HUES6 (cell line): ENCODE data around the gene ACAP2.
"Not testable (repeated sequence)": the region's sequence is repeated elsewhere in the genome, so short reads cannot be mapped to it uniquely, and the experiment has no call there.

ENCODE experiments used
- H3K27ac ChIP-seq: 2 replicates; pipeline ENCODE4 v1.7.0; 2013; ENCODE audit warnings: low read depth, mild to moderate bottlenecking, low read length, inconsistent platforms
- H3K27me3 ChIP-seq: 2 replicates; pipeline ENCODE4 v1.6.1; 2013; ENCODE audit warnings: low read length; ENCODE audit not compliant: control insufficient read depth, insufficient read depth
- H3K36me3 ChIP-seq: 2 replicates; pipeline ENCODE4 v1.6.1; 2013; ENCODE audit warnings: low read length; ENCODE audit not compliant: control insufficient read depth, insufficient read depth
- H3K4me1 ChIP-seq: 2 replicates; pipeline ENCODE4 v1.6.1; 2013; ENCODE audit warnings: low read length; ENCODE audit not compliant: control insufficient read depth, insufficient read depth
- H3K4me3 ChIP-seq: 2 replicates; pipeline ENCODE4 v1.5.1; 2013; ENCODE audit warnings: low read depth, low read length
- H3K9ac ChIP-seq: one replicate; pipeline ENCODE4 v1.6.1; 2013; ENCODE audit warnings: mild to moderate bottlenecking, low read length
- H3K9me3 ChIP-seq: 2 replicates; pipeline ENCODE4 v1.6.1; 2013; ENCODE audit warnings: low read depth, low read length; ENCODE audit not compliant: control insufficient read depth, insufficient read depth

ACAP2 gene

GRCh38 chr3:195407531-195408409 lies 35.0 kb downstream of the ACAP2 start:
- Histone ChIP-seq H3K27ac (no peak overlapping the region), H3K36me3 (no peaks in the 10 kb centered on the region), H3K4me3 (no peak overlapping the region), H3K9ac (no peak overlapping the region), H3K9me3 (peaks cover 8% of the 10 kb centered on the region; the same call in 1 of the 2 replicates), H3K27me3 (no peaks in the 10 kb centered on the region), H3K4me1 (no peaks in the 10 kb centered on the region)

GRCh38 chr3:195405651-195406050 lies 37.2 kb downstream of the ACAP2 start:
- H3K27ac ChIP-seq = no peak overlapping the region
- H3K9ac ChIP-seq = no peak overlapping the region
- peaks cover 8% of the 10 kb centered on the region; the same call in 1 of the 2 replicates for H3K9me3 ChIP-seq
- no peaks in the 10 kb centered on the region for H3K27me3 ChIP-seq
- no peak overlapping the region for H3K4me3 ChIP-seq
- H3K4me1 ChIP-seq = no peaks in the 10 kb centered on the region
- no peaks in the 10 kb centered on the region for H3K36me3 ChIP-seq

GRCh38 chr3:195403841-195404408 lies 38.9 kb downstream of the ACAP2 start:
- H3K27ac ChIP-seq = no peak overlapping the region
- H3K36me3 ChIP-seq = no peaks in the 10 kb centered on the region
- no peak overlapping the region for H3K9ac ChIP-seq
- no peaks in the 10 kb centered on the region for H3K4me1 ChIP-seq
- H3K4me3 ChIP-seq = no peak overlapping the region
- peaks cover 8% of the 10 kb centered on the region; the same call in 1 of the 2 replicates for H3K9me3 ChIP-seq
- no peaks in the 10 kb centered on the region for H3K27me3 ChIP-seq

GRCh38 chr3:195403244-195403643 lies 39.6 kb downstream of the ACAP2 start:
- Histone ChIP-seq H3K27me3 (no peaks in the 10 kb centered on the region), H3K9ac (no peak overlapping the region), H3K36me3 (no peaks in the 10 kb centered on the region), H3K27ac (no peak overlapping the region), H3K4me3 (no peak overlapping the region), H3K9me3 (peaks cover 8% of the 10 kb centered on the region; the same call in 1 of the 2 replicates), H3K4me1 (no peaks in the 10 kb centered on the region)

GRCh38 chr3:195401943-195402342 lies 40.9 kb downstream of the ACAP2 start:
- Histone ChIP-seq H3K9ac (no peak overlapping the region), H3K27me3 (no peaks in the 10 kb centered on the region), H3K27ac (no peak overlapping the region), H3K4me1 (peaks cover 12% of the 10 kb centered on the region), H3K9me3 (no peaks in the 10 kb centered on the region), H3K4me3 (no peak overlapping the region), H3K36me3 (no peaks in the 10 kb centered on the region)

- H3K27me3 ChIP-seq, H3K36me3 ChIP-seq, H3K9ac ChIP-seq, H3K9me3 ChIP-seq, H3K27ac ChIP-seq, H3K4me3 ChIP-seq: not testable (repeated sequence)
- peaks cover 18% of the 10 kb centered on the region for H3K4me1 ChIP-seq
Measured at GRCh38 chr3:195398460-195398859, 44.4 kb downstream of the ACAP2 start.

GRCh38 chr3:195397524-195397923 lies 45.3 kb downstream of the ACAP2 start:
- H3K27ac ChIP-seq = no peak overlapping the region
- no peaks in the 10 kb centered on the region for H3K9me3 ChIP-seq
- peaks cover 18% of the 10 kb centered on the region for H3K4me1 ChIP-seq
- H3K9ac ChIP-seq = no peak overlapping the region
- H3K36me3 ChIP-seq = no peaks in the 10 kb centered on the region
- H3K27me3 ChIP-seq = no peaks in the 10 kb centered on the region
- H3K4me3 ChIP-seq = no peak overlapping the region

GRCh38 chr3:195395208-195395816 lies 47.5 kb downstream of the ACAP2 start:
- Histone ChIP-seq H3K27ac (no peak overlapping the region), H3K4me1 (peaks cover 18% of the 10 kb centered on the region), H3K36me3 (no peaks in the 10 kb centered on the region), H3K27me3 (no peaks in the 10 kb centered on the region), H3K9me3 (no peaks in the 10 kb centered on the region), H3K9ac (no peak overlapping the region), H3K4me3 (no peak overlapping the region)

- Histone ChIP-seq H3K27ac (no peak overlapping the region), H3K36me3 (no peaks in the 10 kb centered on the region), H3K4me1 (peaks cover 18% of the 10 kb centered on the region), H3K27me3 (no peaks in the 10 kb centered on the region), H3K4me3 (no peak overlapping the region), H3K9me3 (no peaks in the 10 kb centered on the region), H3K9ac (no peak overlapping the region)
Measured at GRCh38 chr3:195394700-195395099, 48.1 kb downstream of the ACAP2 start.

- H3K9ac ChIP-seq = no peak overlapping the region
- no peaks in the 10 kb centered on the region for H3K9me3 ChIP-seq
- no peak overlapping the region for H3K27ac ChIP-seq
- no peak overlapping the region for H3K4me3 ChIP-seq
- H3K4me1 ChIP-seq = peaks cover 18% of the 10 kb centered on the region
- no peaks in the 10 kb centered on the region for H3K36me3 ChIP-seq
- no peaks in the 10 kb centered on the region for H3K27me3 ChIP-seq
Measured at GRCh38 chr3:195394024-195394423, 48.8 kb downstream of the ACAP2 start.

GRCh38 chr3:195388380-195388779 lies 54.4 kb downstream of the ACAP2 start:
- H3K9me3 ChIP-seq = no peaks in the 10 kb centered on the region
- no peaks in the 10 kb centered on the region for H3K27me3 ChIP-seq
- H3K36me3 ChIP-seq = no peaks in the 10 kb centered on the region
- no peak overlapping the region for H3K4me3 ChIP-seq
- H3K9ac ChIP-seq = no peak overlapping the region
- no peak overlapping the region for H3K27ac ChIP-seq
- H3K4me1 ChIP-seq = peaks cover 14% of the 10 kb centered on the region
